Measurements from ENCODE around the gene C1orf56. TPM values are rescaled to one million over a fixed set of nuclear protein-coding genes. Genes with fewer than 3 reads are reported as not detected.

The C1orf56 gene
- total and polyA plus RNA-seq, 2 donors, result 0.80 to 2.1 TPM

DNA sequence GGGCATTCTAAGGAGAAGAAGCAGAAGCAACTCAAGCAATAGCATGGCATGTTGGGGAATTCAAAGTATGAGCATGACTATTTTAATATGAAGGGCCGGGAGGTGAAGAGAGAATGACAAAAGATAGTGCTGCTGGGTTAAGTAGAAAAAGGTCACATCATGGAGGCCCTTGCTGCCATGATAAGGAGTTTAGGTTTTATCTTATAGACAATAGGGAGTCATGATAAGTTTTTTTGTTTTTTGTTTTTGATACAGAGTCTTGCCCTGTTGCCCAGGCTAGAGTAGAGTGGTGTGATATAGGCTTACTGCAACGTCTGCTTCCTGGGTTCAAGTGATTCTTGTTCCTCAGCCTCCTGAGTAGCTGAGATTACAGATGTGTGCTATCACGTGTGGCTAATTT lies 8.0 kb upstream of the C1orf56 start:
- Histone ChIP-seq H3K4me3 (ENCODE audit: low read length in 2 of 2) (no peak overlapping the region), H3K9me3 (ENCODE audit: control insufficient read depth in 2 of 2, insufficient read depth in 1 of 2, low read length in 1 of 2) (no peaks in the 10 kb centered on the region), H3K4me1 (ENCODE audit: control insufficient read depth in 2 of 2, insufficient read depth in 2 of 2, low read length in 2 of 2) (no peaks in the 10 kb centered on the region), H3K36me3 (ENCODE audit: control insufficient read depth in 2 of 2, insufficient read depth in 2 of 2, low read length in 1 of 2) (peaks cover 6 to 18% of the 10 kb centered on the region in 2 donors), H3K27me3 (ENCODE audit: control insufficient read depth in 2 of 2, insufficient read depth in 1 of 2, low read length in 1 of 2) (no peaks in the 10 kb centered on the region), H3K27ac (ENCODE audit: low read depth in 1 of 2, low read length in 1 of 2) (no peak overlapping the region)
- 97% methylated on average over 3 of the region's 3 CpGs for WGBS
- no peak for DNase-seq (ENCODE audit: low read depth in 6 of 9, low spot score in 9 of 9)

DNA sequence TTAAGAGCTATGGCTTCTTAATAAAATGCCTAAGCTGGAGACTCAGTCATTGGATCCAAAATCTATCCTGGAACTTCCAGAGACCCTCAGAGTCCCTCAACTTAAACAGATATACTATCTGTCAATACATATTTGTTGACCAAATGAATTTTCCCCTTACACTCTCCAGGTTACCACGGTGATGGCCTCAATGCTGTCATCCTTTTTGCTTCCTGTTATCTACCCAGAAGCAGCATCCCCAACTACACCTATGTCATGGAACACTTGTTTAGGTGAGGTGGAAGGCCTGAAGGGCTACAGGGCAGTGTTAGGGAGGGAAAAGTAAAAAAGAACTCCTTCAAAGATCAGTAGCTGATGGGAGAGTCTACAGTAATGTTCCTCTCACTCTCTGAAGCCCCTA lies 4.4 kb upstream of the C1orf56 start:
- WGBS, result 99% methylated on average over 1 of the region's 1 CpG

DNA sequence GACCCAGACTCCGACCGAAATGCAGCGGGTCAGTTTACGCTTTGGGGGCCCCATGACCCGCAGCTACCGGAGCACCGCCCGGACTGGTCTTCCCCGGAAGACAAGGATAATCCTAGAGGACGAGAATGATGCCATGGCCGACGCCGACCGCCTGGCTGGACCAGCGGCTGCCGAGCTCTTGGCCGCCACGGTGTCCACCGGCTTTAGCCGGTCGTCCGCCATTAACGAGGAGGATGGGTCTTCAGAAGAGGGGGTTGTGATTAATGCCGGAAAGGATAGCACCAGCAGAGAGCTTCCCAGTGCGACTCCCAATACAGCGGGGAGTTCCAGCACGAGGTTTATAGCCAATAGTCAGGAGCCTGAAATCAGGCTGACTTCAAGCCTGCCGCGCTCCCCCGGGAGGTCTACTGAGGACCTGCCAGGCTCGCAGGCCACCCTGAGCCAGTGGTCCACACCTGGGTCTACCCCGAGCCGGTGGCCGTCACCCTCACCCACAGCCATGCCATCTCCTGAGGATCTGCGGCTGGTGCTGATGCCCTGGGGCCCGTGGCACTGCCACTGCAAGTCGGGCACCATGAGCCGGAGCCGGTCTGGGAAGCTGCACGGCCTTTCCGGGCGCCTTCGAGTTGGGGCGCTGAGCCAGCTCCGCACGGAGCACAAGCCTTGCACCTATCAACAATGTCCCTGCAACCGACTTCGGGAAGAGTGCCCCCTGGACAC lies 534 bp downstream of the C1orf56 start:
- DNase-seq (ENCODE audit: low read depth in 6 of 9, low spot score in 9 of 9), result peak in 4 of 9 donors; percentile 26 to 74 (median 49)
- Histone ChIP-seq H3K9me3 (ENCODE audit: control insufficient read depth in 2 of 2, insufficient read depth in 1 of 2, low read length in 1 of 2) (no peaks in the 10 kb centered on the region), H3K4me1 (ENCODE audit: control insufficient read depth in 2 of 2, insufficient read depth in 2 of 2, low read length in 2 of 2) (peaks cover 7 to 14% of the 10 kb centered on the region in 2 donors), H3K27me3 (ENCODE audit: control insufficient read depth in 2 of 2, insufficient read depth in 1 of 2, low read length in 1 of 2) (peaks cover 0 to 5% of the 10 kb centered on the region in 2 donors), H3K36me3 (ENCODE audit: control insufficient read depth in 2 of 2, insufficient read depth in 2 of 2, low read length in 1 of 2) (peaks cover 15 to 30% of the 10 kb centered on the region in 2 donors), H3K27ac (ENCODE audit: low read depth in 1 of 2, low read length in 1 of 2) (peak overlapping the region; percentile 38 to 48), H3K4me3 (ENCODE audit: low read length in 2 of 2) (peak overlapping the region; percentile 74 to 76)
- 1% methylated on average over 48 of the region's 48 CpGs for WGBS

More for the DNA sequence above, 4.4 kb upstream of the C1orf56 start:
- H3K9me3 ChIP-seq (ENCODE audit: control insufficient read depth in 2 of 2, insufficient read depth in 1 of 2, low read length in 1 of 2), result no peaks in the 10 kb centered on the region
- peaks cover 0 to 4% of the 10 kb centered on the region in 2 donors for H3K36me3 ChIP-seq (ENCODE audit: control insufficient read depth in 2 of 2, insufficient read depth in 2 of 2, low read length in 1 of 2)
- H3K27me3 ChIP-seq (ENCODE audit: control insufficient read depth in 2 of 2, insufficient read depth in 1 of 2, low read length in 1 of 2), result peaks cover 0 to 5% of the 10 kb centered on the region in 2 donors
- no peak for DNase-seq (ENCODE audit: low read depth in 6 of 9, low spot score in 9 of 9)
- H3K27ac ChIP-seq (ENCODE audit: low read depth in 1 of 2, low read length in 1 of 2), result no peak overlapping the region
- H3K4me1 ChIP-seq (ENCODE audit: control insufficient read depth in 2 of 2, insufficient read depth in 2 of 2, low read length in 2 of 2), result peaks cover 3 to 9% of the 10 kb centered on the region in 2 donors
- no peak overlapping the region for H3K4me3 ChIP-seq (ENCODE audit: low read length in 2 of 2)

DNA sequence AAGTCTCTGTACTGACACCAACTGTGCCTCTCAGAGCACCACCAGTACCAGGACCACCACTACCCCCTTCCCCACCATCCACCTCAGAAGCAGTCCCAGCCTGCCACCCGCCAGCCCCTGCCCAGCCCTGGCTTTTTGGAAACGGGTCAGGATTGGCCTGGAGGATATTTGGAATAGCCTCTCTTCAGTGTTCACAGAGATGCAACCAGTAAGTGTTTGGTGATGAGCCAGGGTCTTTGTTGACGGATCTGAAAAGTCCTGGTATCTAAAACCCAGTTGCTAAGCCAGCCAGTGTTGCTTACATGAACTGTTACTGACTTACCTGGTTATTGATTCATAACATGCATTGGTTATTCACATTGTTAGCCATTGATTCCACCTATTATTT lies 1.1 kb downstream of the C1orf56 start:
- peaks cover 0 to 5% of the 10 kb centered on the region in 2 donors for H3K27me3 ChIP-seq (ENCODE audit: control insufficient read depth in 2 of 2, insufficient read depth in 1 of 2, low read length in 1 of 2)
- H3K4me3 ChIP-seq (ENCODE audit: low read length in 2 of 2), result peak overlapping the region; percentile 74 to 76
- no peak for DNase-seq (ENCODE audit: low read depth in 6 of 9, low spot score in 9 of 9)
- H3K36me3 ChIP-seq (ENCODE audit: control insufficient read depth in 2 of 2, insufficient read depth in 2 of 2, low read length in 1 of 2), result peaks cover 21 to 35% of the 10 kb centered on the region in 2 donors
- 51% methylated on average over 3 of the region's 3 CpGs for WGBS
- no peaks in the 10 kb centered on the region for H3K9me3 ChIP-seq (ENCODE audit: control insufficient read depth in 2 of 2, insufficient read depth in 1 of 2, low read length in 1 of 2)
- peak overlapping the region in 1 of 2 donors; percentile 11 for H3K27ac ChIP-seq (ENCODE audit: low read depth in 1 of 2, low read length in 1 of 2)
- peaks cover 7 to 14% of the 10 kb centered on the region in 2 donors for H3K4me1 ChIP-seq (ENCODE audit: control insufficient read depth in 2 of 2, insufficient read depth in 2 of 2, low read length in 2 of 2)

DNA sequence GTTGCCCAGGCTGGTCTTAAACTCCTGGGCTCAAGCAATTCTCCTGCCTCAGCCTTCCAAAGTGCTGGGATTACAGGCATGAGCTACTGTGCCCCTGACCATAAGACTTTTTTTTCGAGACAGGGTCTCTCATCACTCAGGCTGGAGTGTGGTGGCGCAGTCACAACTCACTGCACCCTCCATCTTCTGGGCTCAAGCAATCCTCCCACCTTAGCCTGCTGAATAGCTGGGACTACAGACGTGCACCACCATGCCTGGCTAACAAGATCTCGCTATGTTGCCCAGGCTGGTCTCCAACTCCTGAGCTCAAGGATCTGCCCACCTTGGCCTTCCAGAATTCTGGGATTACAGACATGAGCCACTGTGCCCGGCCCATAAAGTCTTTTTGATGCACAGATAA lies 1.9 kb downstream of the C1orf56 start:
- no peak overlapping the region for H3K27ac ChIP-seq (ENCODE audit: low read depth in 1 of 2, low read length in 1 of 2)
- DNase-seq (ENCODE audit: low read depth in 6 of 9, low spot score in 9 of 9), result no peak
- WGBS, result 96% methylated on average over 5 of the region's 5 CpGs
- no peak overlapping the region for H3K4me3 ChIP-seq (ENCODE audit: low read length in 2 of 2)
- peaks cover 0 to 5% of the 10 kb centered on the region in 2 donors for H3K27me3 ChIP-seq (ENCODE audit: control insufficient read depth in 2 of 2, insufficient read depth in 1 of 2, low read length in 1 of 2)
- H3K36me3 ChIP-seq (ENCODE audit: control insufficient read depth in 2 of 2, insufficient read depth in 2 of 2, low read length in 1 of 2), result peaks cover 28 to 43% of the 10 kb centered on the region in 2 donors
- peaks cover 7 to 14% of the 10 kb centered on the region in 2 donors for H3K4me1 ChIP-seq (ENCODE audit: control insufficient read depth in 2 of 2, insufficient read depth in 2 of 2, low read length in 2 of 2)
- no peaks in the 10 kb centered on the region for H3K9me3 ChIP-seq (ENCODE audit: control insufficient read depth in 2 of 2, insufficient read depth in 1 of 2, low read length in 1 of 2)

DNA sequence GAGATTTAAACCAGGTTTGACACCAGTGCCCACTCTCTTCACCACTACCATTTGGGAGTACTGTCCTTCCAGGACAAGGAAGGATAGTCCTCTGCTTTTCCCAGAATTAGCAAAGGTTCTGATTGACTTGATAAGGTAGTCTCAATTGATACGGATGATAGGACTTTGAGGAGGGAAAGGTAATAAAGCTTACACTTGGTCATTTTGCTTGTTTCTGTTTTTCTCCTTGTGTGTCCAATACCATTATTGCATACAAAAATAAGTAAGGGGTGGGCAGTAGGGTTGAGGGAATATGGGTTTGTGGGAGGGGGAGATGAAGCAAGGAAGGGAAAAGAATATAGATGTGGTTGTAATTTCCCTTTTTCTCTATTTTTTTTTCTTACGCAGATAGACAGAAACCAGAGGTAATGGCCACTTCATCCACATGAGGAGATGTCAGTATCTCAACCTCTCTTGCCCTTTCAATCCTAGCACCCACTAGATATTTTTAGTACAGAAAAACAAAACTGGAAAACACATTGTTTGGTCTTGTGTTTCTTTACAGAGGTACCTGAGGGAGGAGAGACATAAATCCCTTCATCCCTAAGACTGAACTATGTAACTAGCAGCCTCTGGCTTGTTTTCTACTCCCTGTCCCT lies 2.6 kb downstream of the C1orf56 start:
- H3K4me3 ChIP-seq (ENCODE audit: low read length in 2 of 2), result no peak overlapping the region
- peaks cover 35 to 50% of the 10 kb centered on the region in 2 donors for H3K36me3 ChIP-seq (ENCODE audit: control insufficient read depth in 2 of 2, insufficient read depth in 2 of 2, low read length in 1 of 2)
- H3K27ac ChIP-seq (ENCODE audit: low read depth in 1 of 2, low read length in 1 of 2), result no peak overlapping the region
- H3K9me3 ChIP-seq (ENCODE audit: control insufficient read depth in 2 of 2, insufficient read depth in 1 of 2, low read length in 1 of 2), result no peaks in the 10 kb centered on the region
- no peak for DNase-seq (ENCODE audit: low read depth in 6 of 9, low spot score in 9 of 9)
- H3K27me3 ChIP-seq (ENCODE audit: control insufficient read depth in 2 of 2, insufficient read depth in 1 of 2, low read length in 1 of 2), result peaks cover 0 to 5% of the 10 kb centered on the region in 2 donors
- 98% methylated on average over 2 of the region's 2 CpGs for WGBS
- peaks cover 7 to 16% of the 10 kb centered on the region in 2 donors for H3K4me1 ChIP-seq (ENCODE audit: control insufficient read depth in 2 of 2, insufficient read depth in 2 of 2, low read length in 2 of 2)

DNA sequence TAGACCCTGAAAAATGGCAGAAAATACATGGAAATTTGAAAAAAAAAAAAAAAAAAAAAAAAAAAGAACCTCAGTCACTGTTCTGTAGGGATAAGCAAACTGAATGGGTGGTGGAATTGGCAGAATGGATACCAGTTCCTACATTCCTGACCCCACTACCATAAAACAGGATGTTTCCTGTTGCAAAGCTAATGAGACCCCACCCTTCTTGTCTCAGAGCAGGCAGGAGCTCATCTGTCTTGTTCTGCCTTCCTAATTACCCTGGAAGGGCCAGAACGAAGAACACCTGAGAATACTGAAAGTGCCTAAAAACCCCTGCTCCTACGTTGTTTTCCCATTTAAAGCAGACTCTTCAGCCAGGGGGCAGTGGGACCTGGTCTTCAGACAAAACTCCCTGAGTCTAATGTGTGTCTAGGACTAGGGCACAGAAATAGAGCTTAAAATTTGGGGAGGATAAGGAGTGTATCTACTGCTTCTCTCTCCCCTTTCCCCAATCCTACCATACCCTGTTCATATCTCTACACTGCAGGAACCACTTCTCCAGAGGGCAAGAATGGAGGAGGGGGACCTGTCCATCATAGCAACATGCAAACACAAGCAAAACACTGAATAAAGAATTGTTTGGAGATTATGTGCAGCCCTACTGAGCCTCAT lies 3.9 kb downstream of the C1orf56 start:
- no peak for DNase-seq (ENCODE audit: low read depth in 6 of 9, low spot score in 9 of 9)
- H3K4me3 ChIP-seq (ENCODE audit: low read length in 2 of 2), result no peak overlapping the region
- no peak overlapping the region for H3K27ac ChIP-seq (ENCODE audit: low read depth in 1 of 2, low read length in 1 of 2)
- H3K27me3 ChIP-seq (ENCODE audit: control insufficient read depth in 2 of 2, insufficient read depth in 1 of 2, low read length in 1 of 2), result peaks cover 0 to 5% of the 10 kb centered on the region in 2 donors
- peaks cover 16 to 30% of the 10 kb centered on the region in 2 donors for H3K4me1 ChIP-seq (ENCODE audit: control insufficient read depth in 2 of 2, insufficient read depth in 2 of 2, low read length in 2 of 2)
- no peaks in the 10 kb centered on the region for H3K9me3 ChIP-seq (ENCODE audit: control insufficient read depth in 2 of 2, insufficient read depth in 1 of 2, low read length in 1 of 2)
- H3K36me3 ChIP-seq (ENCODE audit: control insufficient read depth in 2 of 2, insufficient read depth in 2 of 2, low read length in 1 of 2), result peaks cover 44 to 63% of the 10 kb centered on the region in 2 donors
- WGBS, result 93% methylated on average over 2 of the region's 2 CpGs

DNA sequence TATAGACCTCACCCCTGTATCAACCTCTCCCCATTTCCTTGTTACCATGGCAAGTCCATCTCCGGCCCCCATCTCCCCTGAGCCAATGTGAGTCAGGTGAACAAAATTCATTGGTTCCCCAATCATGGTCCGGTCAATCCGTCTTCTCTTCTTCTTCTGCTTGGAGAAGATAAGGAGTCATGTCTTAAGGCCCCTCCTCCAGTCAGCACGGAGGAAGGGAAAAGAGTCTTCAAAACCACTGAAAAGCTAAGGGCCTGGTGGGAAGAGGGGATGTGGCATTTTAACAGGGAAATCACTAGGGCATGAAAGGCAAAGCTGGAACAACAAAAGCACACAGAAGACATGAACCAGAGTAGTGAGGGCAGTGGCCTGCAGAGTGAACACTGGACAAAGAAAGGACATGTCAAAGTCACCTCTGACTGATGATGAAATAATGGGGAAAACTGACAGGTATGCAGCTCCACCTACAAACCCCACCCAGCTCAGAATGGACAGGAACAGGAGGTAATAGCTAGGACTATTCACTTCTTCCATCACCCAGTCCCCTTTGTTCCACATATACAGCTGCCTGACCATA lies 7.5 kb downstream of the C1orf56 start:
- H3K4me3 ChIP-seq (ENCODE audit: low read length in 2 of 2), result no peak overlapping the region
- peaks cover 44 to 62% of the 10 kb centered on the region in 2 donors for H3K36me3 ChIP-seq (ENCODE audit: control insufficient read depth in 2 of 2, insufficient read depth in 2 of 2, low read length in 1 of 2)
- no peaks in the 10 kb centered on the region for H3K9me3 ChIP-seq (ENCODE audit: control insufficient read depth in 2 of 2, insufficient read depth in 1 of 2, low read length in 1 of 2)
- WGBS, result 96% methylated on average over 4 of the region's 4 CpGs
- H3K27ac ChIP-seq (ENCODE audit: low read depth in 1 of 2, low read length in 1 of 2), result peak overlapping the region in 1 of 2 donors; percentile 86
- no peak for DNase-seq (ENCODE audit: low read depth in 6 of 9, low spot score in 9 of 9)
- peaks cover 18 to 42% of the 10 kb centered on the region in 2 donors for H3K4me1 ChIP-seq (ENCODE audit: control insufficient read depth in 2 of 2, insufficient read depth in 2 of 2, low read length in 2 of 2)
- H3K27me3 ChIP-seq (ENCODE audit: control insufficient read depth in 2 of 2, insufficient read depth in 1 of 2, low read length in 1 of 2), result no peaks in the 10 kb centered on the region

All from thymus (tissue), 11 donors.